Myocyte (in vitro differentiated cells): ENCODE measurements around the gene PTPRM. TPM values are rescaled to one million over a fixed set of nuclear protein-coding genes. Genes with fewer than 3 reads are reported as not detected.
A peak's percentile ranks its signal among the peaks of the same experiment; 100 is the strongest.

Experiments used
- DNase-seq: peaks from one replicate; pipeline ENCODE4 v3.0.0-alpha.2; 2012; ENCODE audit warnings: low read depth
- total RNA-seq: library from RNA; depleted of rRNA; stranded (reverse); fragments of >200 nt; gene quantifications from 2 replicates; pipeline ENCODE4 v1.2.3, GENCODE V29; 2014

The PTPRM gene
- total RNA-seq, 1 donor from 2014 or later = 26.9 TPM

- no peak for DNase-seq
Observed at GRCh38 chr18:8262221-8262620, 695.1 kb downstream of the PTPRM start.

DNA sequence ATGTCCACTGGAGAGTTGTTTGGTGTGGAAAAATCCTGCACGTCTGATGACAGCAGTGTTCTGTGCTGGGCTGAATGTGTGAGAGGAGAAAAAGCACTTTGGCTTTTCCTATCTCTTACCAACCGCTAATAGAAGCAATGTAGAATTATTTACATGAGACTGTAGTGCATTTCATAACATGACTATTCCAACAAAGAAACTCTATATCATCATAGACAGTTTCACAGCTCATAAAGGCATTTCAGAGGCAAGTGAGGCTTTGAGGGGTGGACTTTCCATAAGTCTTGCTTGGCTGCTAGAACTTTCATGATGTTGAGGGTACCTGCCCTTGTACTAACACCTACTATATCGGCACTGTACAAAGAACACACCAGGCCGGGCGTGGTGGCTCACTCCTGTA is 697.0 kb downstream of the PTPRM start:
- no peak for DNase-seq

- peak; percentile 52 for DNase-seq
Observed at GRCh38 chr18:8264861-8265411, 697.8 kb downstream of the PTPRM start.

GRCh38 chr18:8272254-8272653 is 705.1 kb downstream of the PTPRM start:
- no peak for DNase-seq

DNA sequence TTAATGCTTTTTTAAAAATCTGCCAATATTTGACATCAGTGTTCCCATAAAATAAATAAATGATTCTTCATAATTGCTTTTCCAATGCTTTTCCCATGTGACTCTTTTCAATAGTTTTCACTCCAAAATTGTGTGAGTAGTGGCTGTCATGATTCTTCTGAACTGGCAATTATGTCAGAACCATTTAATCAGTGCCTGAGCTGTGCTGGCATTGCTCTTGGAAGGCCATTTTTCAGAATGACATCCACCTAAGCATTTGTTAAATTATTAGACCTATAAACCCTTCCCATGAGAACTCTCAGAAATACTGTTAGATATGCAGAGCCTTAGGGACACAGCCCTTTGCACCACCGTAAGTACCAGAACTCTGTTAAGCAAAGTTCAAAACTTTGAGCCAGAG is 707.3 kb downstream of the PTPRM start:
- no peak for DNase-seq

GRCh38 chr18:8276406-8276805 is 709.3 kb downstream of the PTPRM start:
- no peak for DNase-seq

- no peak for DNase-seq
Observed at GRCh38 chr18:8277270-8277669, 710.2 kb downstream of the PTPRM start.

DNA sequence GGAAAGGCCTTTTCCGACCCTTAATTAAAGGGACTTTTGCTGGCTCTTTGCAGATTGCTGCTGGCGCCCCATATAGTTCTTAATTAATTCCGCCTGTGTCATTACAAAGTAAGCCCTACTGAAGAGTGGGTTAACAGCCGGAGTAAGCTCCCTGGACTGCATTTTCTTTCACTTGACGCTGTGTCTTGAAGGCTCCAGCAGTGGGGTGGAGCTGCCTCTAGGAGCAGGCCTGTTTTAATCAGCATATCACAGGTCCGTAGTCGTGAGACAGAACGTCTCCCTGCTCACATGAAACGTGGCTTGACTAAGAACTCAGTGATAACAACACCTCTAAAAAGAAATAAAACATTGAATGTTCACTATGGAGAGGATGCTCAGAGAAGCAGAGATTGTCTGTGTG is 712.2 kb downstream of the PTPRM start:
- DNase-seq = no peak

DNA sequence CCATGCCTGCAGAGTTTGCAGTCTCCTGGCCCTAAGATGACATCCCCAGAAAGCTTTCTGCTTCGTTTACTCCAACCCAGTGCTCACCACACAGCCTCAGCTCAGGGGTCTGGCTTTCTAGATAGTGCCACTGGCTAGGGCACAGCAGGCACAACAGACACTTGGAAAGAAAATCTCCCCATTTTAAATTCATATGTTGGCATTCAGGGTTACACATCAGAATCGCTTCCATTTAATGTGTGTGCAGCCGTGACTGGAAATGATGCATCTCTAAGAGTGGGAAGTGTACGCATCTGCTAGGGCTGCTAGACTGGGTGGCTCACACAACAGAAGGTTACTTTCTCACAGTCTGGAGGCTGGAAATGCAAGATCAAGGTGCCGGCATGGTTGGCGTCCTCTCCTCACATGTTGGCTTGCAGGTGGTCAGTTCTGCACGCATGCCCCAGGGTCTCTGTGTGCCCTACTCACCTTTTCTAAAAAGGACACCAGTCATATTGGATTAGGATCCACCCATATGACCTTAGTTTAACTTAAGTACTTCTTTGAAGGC is 712.7 kb downstream of the PTPRM start:
- DNase-seq = no peak

DNA sequence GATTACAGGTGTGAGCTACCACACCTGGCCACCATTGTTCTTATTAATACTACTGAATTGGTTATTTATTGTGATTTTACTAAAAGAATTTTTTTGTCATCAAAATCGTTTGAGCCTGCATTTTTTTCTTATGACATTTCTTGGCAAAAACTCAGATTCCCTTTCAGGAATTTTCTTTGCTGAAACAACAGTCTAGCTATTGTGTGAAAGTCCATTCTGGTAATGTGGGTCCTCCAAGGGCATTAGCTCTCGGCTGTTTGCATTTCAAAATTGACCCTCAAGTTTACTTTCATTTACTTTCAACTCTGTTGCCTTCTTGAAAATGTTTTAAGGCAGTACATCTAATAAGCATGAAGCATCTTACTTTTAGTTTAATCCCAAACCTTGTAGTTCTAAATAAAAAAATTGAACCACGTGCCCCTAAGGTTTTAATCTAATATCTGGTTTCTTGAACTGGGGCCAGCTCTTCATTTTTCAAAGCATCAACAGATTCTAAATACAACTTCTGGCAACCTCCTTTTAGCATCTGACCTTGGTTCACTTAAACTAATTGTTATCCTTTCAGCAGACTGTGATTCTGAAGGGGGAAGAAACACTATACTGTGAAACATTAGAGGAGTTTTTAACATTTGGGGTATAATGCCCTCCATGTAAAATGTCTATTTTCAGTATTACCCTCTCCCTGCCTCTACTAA is 716.9 kb downstream of the PTPRM start:
- peak; percentile 47 for DNase-seq

DNA sequence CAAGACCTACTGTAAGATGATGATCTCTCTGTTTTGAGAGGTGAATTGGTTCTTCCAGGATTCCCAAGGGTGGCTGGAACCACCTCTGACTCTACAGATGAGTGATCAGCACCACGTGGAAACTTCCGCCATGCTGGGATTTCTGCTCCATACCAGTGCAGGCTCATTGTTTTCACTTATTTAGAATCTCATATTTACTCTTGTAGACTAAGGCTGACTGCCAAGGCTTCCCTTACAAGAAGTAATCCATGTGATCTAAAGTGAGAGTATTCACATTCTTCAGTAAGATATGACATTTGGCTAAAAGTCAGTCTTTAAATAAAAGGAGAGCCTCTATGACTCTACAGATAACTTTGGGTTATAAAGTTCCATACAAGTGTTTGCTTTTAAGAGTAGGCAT is 719.2 kb downstream of the PTPRM start:
- DNase-seq = no peak

- peak; percentile 91 for DNase-seq
Observed at GRCh38 chr18:8287196-8287885, 720.2 kb downstream of the PTPRM start.

DNA sequence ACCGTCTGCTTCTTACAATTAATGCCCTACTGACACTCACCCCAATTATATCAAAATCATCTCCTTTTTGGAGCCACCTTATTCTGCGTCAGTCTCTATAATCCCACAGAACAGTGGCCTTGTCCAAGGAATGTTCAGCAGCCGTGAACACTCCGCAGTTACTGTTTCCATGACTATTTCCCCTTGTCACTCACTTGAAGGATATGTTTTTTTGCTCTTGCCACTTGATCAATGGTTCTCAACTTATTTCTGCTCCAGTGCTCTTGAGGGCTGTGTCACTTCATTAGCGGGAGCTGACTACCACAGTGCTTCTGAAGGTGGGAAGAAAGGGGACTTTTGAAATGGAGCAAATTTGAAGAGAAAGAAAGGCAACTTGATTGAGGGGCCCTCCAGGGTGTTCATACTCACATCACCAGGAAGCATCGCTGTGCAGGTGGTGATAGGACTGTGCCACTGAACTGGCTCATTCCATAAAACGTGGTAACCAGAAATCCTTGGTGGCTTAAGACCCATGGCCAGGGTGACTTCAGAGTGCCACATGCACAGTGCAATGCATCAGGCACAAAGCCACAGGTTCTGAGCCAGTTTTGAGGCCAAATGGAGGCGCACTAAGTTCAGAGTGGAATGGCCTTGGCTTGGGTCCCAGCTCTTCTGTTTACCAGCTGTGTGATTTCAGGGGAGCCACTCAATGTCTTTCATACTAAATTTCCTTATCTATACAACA is 721.5 kb downstream of the PTPRM start:
- peak; percentile 60 for DNase-seq

GRCh38 chr18:8290435-8290834 is 723.3 kb downstream of the PTPRM start:
- DNase-seq = no peak

- no peak for DNase-seq
Observed at GRCh38 chr18:8290913-8291312, 723.8 kb downstream of the PTPRM start.

DNA sequence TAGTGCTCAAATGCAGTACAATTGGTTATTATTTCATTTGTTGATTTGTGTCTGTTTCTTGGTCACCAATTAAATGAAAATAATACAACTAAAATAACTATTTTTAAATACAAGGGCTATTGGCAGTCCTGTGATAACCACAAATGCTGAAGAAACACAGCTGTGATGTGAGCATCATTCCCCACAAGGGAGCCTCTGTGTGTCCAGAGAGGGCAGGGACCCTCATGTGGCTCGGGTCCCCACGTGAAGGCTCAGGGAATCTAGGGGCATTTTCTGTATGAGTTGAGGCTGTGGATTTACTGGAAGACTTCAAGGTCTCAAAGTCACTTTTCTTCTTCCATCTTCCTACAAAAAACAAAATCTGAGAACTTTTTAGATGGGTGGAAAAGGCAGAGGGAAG is 726.1 kb downstream of the PTPRM start:
- DNase-seq = peak; percentile 38

- no peak for DNase-seq
Observed at GRCh38 chr18:8296886-8297616, 729.9 kb downstream of the PTPRM start.

- no peak for DNase-seq
Observed at GRCh38 chr18:8298186-8298585, 731.1 kb downstream of the PTPRM start.

DNA sequence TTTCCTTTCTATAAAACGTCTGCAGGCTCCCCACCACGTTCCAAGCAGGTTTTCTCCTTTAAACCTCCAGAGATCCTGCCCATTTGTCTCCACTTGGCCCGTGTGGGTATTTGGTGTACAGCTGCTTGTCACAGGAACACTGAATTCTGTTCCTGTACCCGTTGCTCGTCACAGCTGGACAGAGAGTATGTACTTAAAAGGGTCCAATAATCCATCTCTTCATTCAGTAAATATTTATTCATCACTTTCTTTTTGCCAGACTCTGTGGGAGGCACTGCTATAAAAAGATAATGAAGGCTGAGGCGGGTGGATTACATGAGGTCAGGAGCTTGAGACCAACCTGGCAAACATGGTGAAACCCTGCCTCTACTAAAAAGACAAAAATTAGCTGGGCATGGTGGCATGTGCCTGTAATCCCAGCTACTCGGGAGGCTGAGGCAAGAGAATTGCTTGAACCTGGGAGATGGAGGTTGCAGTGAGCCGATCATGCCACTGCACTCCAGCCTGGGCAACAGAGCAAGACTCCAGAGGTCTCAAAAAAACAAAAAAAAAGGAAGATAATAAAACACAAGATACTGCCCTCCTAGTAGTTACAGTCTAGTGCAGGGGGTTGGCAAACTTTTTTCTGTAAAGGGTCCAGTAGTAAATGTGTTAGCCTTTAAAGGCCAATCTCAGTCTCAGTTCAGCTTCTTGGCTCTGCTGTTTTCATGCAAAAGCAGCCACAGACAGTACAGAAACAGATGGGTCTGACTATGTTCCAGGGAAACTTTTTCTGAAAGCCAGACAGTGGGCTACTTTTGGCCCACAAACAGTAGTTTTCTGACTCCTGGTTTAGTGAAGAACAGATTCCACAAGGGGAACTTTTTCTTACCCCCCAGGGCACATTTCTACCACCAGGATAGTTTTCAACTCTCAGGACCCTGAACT is 732.2 kb downstream of the PTPRM start:
- DNase-seq = no peak
